ENCODE measurements around the gene KCNMB2. TPM values are rescaled to one million over a fixed set of nuclear protein-coding genes. Genes with fewer than 3 reads are reported as not detected.

The KCNMB2 gene
- total RNA-seq, 4 donors from 2014 or later: not detected

DNA sequence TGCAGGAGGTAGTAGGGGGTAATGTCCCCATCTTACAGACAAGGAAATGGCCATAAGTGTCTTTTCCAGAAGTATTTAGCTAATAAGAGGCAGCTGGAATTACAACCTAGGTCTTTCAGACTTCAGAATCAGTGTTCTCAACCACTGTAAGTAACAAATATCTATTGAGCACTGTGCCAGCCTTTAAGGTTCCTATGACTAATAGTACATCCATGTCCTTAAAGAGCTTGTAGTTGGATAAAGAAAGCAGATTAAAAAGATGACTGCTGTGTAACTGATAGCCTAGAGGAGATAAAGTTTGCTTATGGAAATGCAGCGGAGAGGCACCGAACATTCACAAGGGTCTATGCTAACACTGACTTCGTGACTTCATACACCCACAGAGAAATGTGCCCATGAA is 136.0 kb downstream of the KCNMB2 start:
- H3K36me3 ChIP-seq: no peaks in the 10 kb centered on the region
- H3K4me1 ChIP-seq: no peaks in the 10 kb centered on the region
- WGBS, 2 donors: 84 to 92% methylated on average over 3 of the region's 3 CpGs
- no peaks in the 10 kb centered on the region for H3K9me3 ChIP-seq
- no peak overlapping the region for H3K4me3 ChIP-seq
- no peaks in the 10 kb centered on the region for H3K27me3 ChIP-seq
- no peak overlapping the region for H3K27ac ChIP-seq
- no peak for DNase-seq (ENCODE audit: low spot score in 2 of 2)
- TF ChIP-seq POLR2A (IDR thresholded peaks at IDR 0.05) (no peak), EP300 (IDR thresholded peaks at IDR 0.05) (no peak)
- TF ChIP-seq, protein P1, sequence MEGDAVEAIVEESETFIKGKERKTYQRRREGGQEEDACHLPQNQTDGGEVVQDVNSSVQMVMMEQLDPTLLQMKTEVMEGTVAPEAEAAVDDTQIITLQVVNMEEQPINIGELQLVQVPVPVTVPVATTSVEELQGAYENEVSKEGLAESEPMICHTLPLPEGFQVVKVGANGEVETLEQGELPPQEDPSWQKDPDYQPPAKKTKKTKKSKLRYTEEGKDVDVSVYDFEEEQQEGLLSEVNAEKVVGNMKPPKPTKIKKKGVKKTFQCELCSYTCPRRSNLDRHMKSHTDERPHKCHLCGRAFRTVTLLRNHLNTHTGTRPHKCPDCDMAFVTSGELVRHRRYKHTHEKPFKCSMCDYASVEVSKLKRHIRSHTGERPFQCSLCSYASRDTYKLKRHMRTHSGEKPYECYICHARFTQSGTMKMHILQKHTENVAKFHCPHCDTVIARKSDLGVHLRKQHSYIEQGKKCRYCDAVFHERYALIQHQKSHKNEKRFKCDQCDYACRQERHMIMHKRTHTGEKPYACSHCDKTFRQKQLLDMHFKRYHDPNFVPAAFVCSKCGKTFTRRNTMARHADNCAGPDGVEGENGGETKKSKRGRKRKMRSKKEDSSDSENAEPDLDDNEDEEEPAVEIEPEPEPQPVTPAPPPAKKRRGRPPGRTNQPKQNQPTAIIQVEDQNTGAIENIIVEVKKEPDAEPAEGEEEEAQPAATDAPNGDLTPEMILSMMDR (IDR thresholded peaks at IDR 0.05): no peak

DNA sequence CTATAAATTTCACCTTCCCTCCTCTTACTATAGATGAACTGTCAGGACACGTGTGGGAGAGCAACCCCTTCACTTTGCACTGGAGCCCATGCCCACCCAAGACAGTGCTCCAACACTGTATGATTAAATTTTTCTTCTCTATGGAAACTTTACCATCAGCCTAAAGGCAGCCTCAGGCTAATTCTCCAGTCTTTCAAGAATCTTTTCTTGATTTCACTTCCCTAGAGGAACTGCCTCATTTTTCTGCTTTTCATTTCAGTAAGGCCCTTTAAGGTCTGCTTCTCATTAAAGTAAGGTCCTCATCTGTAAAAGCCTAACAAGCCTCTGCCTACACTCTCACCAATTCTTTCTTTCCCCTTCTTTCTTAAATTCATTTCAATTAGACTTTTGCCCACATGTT is 137.3 kb downstream of the KCNMB2 start:
- TF ChIP-seq EP300 (IDR thresholded peaks at IDR 0.05) (no peak), POLR2A (IDR thresholded peaks at IDR 0.05) (no peak)
- TF ChIP-seq, protein P1 (IDR thresholded peaks at IDR 0.05): no peak
- no peaks in the 10 kb centered on the region for H3K9me3 ChIP-seq

DNA sequence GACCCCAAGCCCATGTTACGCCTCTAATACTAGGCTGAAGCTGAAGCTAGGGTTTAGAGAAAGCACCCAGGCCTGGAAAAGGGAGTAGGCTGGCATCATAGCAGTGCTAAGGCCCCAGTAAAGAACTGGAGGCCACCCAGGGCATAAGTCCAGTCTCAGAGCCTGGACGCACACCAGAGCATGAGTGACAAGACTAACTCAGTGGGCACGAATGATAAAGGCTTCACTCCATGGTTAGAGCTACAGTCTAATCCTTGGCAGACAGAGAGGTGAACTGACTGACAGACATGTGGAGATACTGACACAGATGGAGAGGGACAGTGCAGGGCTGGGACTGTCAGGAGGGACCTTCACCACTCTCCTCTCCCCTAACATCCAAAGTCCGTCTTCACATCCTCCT is 139.8 kb downstream of the KCNMB2 start:
- DNase-seq (ENCODE audit: low spot score in 2 of 2): no peak
- Histone ChIP-seq H3K4me1 (no peaks in the 10 kb centered on the region), H3K27ac (no peak overlapping the region), H3K36me3 (no peaks in the 10 kb centered on the region), H3K9me3 (no peaks in the 10 kb centered on the region), H3K4me3 (no peak overlapping the region), H3K27me3 (no peaks in the 10 kb centered on the region)
- 90 to 97% methylated on average over 4 of the region's 4 CpGs for WGBS, 2 donors
- TF ChIP-seq POLR2A (IDR thresholded peaks at IDR 0.05): no peak
- TF ChIP-seq EP300 (IDR thresholded peaks at IDR 0.05): no peak
- TF ChIP-seq, protein P1 (IDR thresholded peaks at IDR 0.05): no peak

More for the DNA sequence above, 137.3 kb downstream of the KCNMB2 start:
- no peak for DNase-seq (ENCODE audit: low spot score in 2 of 2)
- Histone ChIP-seq H3K36me3 (no peaks in the 10 kb centered on the region), H3K27ac (no peak overlapping the region), H3K4me3 (no peak overlapping the region), H3K27me3 (no peaks in the 10 kb centered on the region), H3K4me1 (no peaks in the 10 kb centered on the region)
- 84 to 91% methylated on average over 1 of the region's 1 CpG for WGBS, 2 donors

DNA sequence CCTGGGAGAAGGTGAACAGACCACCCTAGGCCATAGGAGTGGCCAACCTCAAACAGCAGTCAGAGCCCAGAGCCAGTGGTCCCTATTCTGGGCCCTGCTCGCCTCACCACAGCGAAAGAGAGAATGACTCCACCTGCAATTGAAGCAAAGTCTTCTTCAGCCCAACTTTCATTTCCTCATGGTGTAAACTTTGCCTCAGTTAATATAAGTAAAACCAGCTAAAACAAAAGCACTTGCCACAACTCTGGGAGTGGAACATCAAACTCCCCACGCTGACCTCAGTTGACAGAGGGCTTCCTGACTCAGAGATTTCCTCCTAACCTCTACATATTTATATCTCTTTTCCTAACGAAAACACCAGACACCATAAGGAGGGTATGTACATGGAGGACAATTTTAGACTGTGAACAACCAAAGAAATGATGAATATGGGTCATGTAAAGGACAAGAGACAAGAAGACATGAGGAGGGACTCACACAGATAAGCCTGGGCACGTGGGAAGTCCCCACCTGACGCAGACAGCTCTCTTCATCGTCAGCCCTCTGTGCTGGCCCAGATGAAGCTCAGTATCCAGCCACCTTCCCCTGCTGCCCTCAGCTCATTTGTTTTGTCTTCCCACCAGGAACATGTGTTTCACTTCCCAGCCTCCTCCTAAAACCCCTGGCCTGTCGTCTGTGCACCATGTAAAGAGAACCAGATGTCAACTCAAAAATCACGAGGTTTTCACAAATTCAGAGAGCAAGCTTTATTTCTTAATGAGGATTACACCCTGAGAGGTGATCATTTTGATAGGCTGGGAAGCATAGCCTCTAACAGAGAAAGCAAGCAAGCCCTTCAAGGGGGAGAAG is 140.9 kb downstream of the KCNMB2 start:
- H3K9me3 ChIP-seq: no peaks in the 10 kb centered on the region
- 67 to 69% methylated on average over 9 of the region's 9 CpGs for WGBS, 2 donors
- no peaks in the 10 kb centered on the region for H3K36me3 ChIP-seq
- H3K4me3 ChIP-seq: no peak overlapping the region
- no peak for DNase-seq (ENCODE audit: low spot score in 2 of 2)
- no peak overlapping the region for H3K27ac ChIP-seq
- TF ChIP-seq POLR2A (IDR thresholded peaks at IDR 0.05) (no peak), EP300 (IDR thresholded peaks at IDR 0.05) (no peak)
- TF ChIP-seq, protein P1 (IDR thresholded peaks at IDR 0.05): no peak
- no peaks in the 10 kb centered on the region for H3K4me1 ChIP-seq
- H3K27me3 ChIP-seq: no peaks in the 10 kb centered on the region

GRCh38 chr3:178677961-178678360 is 141.7 kb downstream of the KCNMB2 start:
- Histone ChIP-seq H3K27me3 (no peaks in the 10 kb centered on the region), H3K27ac (no peak overlapping the region), H3K9me3 (no peaks in the 10 kb centered on the region), H3K36me3 (no peaks in the 10 kb centered on the region), H3K4me3 (no peak overlapping the region), H3K4me1 (no peaks in the 10 kb centered on the region)
- TF ChIP-seq, protein P1 (IDR thresholded peaks at IDR 0.05): no peak
- WGBS, 2 donors: 52 to 61% methylated on average over 2 of the region's 2 CpGs
- no peak for DNase-seq (ENCODE audit: low spot score in 2 of 2)

Data from tibial nerve (tissue), 4 donors.